ENCODE measurements around the gene PPP6R2.

PPP6R2 gene

DNA sequence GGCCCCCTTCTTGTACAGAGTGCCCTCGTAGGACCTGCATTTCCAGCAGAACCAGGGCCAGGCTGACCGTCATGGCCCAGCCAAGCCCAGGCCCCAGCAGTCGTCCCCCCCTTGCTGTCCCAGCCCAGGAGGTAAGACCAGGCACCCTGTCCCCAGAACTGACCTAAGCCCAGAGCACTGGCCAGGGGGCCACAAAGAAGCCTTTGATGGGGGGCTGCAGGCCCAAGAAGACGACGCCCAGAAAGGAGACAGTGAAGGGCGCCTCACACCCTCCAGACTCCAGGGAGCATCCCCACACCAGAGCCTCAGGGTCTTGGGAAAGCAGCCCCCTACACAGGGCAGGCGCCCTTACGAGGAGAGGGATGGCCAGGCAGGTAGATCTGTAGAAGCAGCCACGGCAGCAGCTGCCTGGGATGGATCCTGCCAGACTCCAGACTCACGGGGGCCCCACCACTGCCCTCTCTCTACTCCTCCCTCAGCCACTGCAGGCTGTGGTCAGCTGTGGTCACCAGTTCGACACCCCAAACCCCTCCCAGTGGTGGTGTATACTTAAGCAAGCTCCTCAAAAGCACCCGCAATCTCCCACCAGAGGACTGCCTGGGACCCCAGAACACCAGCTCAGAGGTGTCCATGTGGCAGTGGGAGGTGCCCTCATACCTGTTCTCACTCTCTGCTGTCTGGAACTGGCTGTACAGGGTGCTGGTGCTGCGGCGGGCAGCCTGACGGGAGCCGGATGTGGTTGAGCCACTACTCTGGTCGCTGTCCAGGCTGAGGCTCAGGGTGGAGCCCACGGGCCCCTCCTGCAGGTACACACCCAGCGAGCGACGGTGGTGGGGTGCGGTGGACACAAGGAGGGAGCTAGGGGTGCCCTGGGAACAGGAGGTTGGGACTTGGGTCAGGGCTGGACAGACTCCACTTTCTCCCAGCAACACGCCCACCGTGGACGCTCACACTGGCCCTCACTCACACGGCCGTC, 104.7 kb downstream of the PPP6R2 start:
- no peak for DNase-seq (ENCODE audit: low read depth)

DNA sequence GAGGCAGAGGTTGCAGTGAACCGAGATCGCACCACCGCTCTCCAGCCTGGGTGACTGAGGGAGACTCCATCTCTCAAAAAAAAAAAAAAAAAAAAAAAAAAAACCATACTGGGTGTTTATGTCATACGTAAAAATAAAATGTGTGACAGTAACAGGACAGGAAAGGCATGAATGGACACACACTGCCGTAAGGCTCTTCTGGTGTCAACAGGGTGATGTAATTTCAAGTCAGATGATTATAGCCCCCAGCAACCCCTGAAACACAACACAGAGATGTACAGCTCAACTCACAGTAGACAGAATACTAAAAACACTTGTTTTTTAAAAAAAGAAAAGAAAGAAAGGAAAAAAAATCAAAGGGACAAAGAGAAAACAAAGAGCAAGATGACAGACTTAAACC, 109.5 kb downstream of the PPP6R2 start:
- DNase-seq (ENCODE audit: low read depth), result no peak

DNA sequence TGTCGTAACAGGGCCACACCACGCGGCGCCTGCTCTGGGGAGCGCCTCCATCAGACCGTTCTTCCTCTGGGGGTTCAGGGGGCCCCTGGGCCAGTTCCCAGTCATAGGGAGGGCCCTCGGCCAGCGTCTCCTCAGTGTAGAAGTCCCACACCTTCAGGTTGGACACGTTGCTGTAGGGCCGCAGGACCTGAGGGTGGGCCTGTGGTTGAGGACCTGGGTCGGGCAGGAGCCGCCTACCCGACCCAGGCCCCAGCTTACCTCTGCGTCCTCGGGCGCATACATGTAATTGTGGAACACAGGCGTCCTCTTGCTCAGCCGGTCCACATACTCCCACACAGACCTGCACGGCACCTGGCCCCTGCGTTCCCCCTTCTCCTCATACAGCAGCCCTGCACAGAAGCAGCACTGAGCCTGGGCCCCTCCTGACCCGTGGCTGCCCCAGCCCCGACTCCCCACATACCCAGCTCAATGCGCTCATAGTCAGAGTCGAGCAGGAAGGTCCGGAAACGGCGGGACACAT, 111.5 kb downstream of the PPP6R2 start:
- no peak for DNase-seq (ENCODE audit: low read depth)

DNA sequence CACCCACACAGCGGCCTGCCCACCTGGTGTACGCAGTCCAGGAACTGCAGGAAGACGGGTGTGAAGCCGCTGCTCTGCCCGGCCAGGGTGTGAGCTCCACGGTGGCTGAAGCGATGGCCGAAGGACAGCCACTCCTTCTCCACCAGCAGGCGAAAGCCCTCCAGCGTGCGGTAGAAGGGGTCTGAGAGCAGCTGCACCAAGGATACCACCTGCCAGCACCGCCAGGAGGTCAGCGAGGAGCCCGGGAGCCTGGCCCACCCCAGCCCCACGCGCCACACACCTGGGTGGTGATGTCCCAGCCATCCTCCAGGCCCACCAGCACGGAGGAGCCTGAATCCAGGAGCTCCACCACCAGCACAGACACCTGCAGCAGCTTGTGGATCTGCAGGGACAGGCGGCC, 112.1 kb downstream of the PPP6R2 start:
- no peak for DNase-seq (ENCODE audit: low read depth)

DNA sequence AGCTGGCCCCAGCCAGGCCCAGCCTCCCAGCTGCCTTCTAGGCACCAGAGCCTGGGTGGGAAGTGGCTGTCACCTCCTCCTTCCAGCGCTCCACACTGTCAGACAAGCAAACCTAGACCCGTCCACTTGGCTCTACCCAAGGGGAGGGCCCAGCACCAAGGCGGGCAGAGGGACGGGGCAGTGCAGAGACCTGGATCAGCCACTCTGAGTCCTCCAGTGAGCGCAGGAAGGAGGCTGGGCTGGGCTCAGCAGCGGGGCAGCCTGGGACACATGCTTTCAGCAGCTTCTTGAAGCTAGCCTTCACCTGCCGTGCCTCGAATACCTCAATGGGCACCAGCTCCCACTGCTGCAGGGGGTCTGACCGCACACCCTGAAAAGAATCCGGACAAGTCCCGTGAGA, 112.9 kb downstream of the PPP6R2 start:
- no peak for DNase-seq (ENCODE audit: low read depth)

DNA sequence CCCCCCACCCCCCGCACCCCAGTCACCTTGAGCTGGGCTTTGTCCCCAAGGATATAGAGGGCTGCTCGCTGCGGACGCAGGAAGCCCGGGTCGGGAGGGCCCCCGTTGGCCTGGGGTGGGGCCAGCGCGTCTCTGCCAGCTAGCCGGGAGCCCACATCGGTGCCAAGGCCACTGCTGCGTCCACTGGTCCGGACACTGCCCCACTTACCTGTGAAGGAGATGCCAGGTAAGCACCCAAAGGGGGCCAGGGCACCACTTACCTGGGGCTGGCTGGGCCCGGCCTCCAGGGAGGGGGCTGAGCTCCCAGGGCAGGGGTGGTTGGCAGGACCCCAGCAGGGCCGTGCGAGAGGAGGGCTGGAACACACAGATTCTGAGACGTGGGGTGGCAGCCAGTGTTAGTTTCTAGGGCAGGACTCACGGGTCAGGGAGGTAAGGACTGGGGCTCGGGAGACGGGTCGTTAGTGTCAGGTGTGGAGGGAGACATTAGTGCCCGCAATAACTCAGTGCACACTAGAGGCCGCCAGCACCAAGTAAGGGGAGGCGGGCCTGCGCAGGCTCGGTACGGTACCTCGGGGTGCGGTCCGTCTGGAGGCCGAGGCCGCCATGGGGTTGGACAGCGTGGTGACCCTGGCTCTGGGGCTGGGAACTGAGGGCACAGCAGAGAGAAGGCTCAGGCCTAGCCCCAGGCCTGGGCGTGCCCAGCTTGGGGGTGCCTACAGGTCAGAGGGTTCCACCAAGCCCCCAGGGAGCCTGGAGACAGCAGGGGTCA, 113.5 kb downstream of the PPP6R2 start:
- DNase-seq (ENCODE audit: low read depth), result no peak

DNA sequence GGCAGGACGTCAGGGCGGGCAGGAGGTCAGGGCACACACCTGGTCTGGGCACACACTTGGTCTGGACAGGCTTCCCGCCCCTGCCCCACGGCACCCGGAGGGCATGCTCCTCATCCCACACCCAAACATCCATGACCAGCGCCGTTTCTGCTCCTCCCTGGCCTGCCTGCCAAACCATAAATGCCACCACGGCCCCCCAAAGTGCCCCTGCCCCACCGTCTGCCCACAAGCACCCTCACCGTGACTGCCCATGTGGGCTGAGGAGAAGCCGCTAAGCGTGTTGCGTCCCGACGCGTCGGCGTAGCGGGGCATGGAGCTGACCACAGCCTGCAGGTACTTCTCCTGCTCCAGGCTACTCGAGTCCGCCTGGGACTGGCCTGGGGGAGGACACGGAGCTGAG, 115.9 kb downstream of the PPP6R2 start:
- no peak for DNase-seq (ENCODE audit: low read depth)

DNA sequence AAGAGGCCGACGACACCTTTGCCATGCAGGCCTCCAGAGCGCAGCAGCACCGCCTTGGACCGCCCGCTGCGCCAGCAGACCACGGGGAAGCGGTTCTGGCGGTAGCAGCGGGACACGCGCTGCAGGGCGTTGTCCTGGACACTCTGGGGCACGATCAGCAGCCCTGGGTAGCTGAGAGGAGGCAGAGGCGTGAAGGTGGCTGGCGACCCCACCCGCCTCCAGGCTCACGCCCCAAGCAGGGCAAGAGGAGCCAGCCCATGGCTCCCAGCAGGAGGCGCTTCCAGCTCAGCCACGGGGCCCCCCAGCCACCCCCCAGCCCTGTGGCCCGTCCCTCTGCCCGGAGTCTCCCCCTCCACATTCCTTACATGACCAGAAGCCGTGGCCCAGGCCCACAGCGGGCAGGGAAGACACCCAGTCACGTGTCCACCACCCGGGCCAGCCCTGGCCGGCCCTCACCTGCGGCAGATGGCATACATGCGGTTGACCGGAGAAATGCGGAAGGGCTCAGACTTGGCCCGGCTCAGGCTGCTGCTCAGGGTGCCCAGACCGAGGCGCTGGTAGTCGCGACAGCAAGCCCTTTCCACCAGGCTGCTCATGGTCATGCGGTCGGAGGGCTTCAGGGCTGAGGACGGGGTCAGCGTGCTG, 116.5 kb downstream of the PPP6R2 start:
- DNase-seq (ENCODE audit: low read depth), result no peak

DNA sequence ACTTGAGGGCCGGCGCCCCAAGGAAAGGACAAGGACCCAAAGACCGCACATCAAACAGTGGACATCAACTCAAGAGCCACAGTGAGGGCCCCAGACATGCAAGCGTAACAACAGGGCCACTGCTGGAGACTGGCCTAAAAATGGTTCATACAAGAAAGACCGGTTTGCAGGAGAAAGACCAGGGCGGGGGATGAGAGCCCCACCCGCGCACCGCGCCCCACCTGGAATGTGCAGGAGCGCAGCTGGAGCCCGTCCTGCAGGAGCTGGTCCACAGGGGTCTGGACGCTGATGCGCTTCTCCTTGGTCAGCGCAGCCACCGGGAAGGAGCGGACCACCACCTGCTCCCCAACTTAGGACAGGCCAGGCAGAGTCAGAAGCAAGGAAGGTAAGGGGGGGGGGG, 117.8 kb downstream of the PPP6R2 start:
- DNase-seq (ENCODE audit: low read depth), result no peak

DNA sequence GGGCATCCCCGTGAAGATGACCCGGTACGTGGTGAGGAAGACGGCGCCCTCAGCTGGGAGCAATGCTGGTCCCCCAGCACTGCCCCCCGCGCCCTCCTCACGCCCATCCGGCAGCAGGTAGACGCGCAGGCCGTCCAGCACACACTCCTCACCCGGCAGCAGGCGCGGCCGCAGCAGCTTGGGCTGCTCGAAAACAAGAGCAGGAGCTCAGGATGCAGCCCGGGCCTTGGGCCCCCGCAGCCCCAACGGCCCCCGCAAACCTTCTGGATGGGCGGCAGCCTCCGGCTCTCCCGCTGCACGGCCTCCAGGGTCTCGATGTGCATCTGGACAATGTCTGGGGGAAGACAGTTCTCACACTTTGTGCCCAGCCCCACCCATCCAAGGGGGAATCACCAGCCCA, 118.4 kb downstream of the PPP6R2 start:
- DNase-seq (ENCODE audit: low read depth), result no peak

DNA sequence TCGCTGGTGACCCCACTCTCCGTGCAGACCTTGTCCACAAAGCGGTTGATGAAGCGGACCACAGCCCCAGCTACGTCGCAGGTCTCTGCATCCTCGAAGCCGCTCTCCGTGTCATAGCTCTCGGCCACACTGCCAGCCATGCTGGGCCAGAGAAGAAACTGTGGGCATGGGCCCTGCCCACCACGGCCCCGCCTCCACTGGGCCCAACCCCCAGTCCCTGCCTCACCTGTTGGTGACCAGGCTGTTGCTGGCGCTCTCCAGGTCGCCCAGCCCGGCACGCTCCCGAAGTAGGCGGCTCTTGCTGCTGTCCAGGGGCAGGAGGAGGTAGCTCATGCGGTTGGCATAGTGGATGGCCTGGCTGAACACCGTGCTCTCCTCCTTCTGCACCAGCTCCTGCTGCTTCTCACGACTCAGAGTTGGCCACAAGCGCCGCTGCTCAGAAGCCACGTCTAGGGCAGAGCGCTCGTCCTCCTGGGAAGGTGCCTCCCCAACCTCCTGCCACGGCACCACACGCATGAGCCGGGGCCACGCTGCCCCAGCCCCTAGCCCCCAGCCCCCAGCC, 118.9 kb downstream of the PPP6R2 start:
- DNase-seq (ENCODE audit: low read depth), result no peak

DNA sequence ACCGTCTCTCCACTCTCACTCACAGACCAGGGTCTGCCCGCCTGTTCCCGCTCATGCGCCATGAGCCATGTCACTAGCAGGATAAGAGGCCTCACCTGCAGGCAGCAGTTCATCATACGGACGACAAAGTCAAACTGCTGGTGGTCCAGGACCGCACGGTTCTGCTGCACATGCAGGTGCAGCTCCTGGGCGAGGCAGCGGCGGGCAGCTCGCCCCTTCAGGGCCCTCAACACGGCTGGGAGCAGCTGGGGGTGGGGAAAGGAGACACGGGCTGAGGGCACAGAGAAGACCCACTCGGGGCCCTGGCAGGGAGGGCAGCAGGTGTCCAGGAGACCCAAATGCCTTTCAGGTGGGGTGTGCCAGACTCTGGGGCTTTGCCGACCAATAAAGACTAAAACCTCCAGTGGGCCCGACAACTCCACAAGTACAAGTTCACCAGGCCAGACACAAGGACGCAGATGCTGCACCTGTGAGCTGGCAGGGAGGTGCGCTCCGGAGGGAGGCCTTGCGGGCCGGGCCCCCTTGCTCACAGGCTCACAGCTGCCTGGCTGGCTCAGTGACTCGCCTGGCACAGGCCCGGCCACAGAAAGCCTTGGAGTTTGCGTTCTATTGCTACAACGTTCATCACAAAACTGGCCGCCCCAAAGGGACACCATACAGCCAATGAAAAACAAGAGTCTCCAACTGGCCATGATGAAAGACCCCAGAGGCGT, 120.2 kb downstream of the PPP6R2 start:
- no peak for DNase-seq (ENCODE audit: low read depth)

DNA sequence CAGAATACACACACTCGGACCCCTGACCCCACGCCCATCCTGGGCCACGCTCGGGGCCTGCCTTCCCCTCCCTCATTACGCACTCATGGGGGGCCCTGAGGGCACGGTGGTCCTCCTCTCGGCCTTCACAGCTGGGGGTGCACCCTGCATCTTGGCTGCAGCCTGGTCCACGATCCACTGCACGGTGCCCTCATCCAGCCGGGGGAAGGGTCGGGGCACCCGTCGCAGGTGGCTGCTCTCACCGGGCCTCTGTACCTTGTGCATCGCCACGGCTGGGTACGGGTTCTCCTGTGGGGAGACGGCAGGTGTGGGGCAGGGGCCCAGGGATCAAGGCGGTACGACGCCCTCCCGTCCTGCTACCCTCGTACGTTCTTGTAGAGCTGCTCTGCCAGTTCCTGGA, 121.3 kb downstream of the PPP6R2 start:
- no peak for DNase-seq (ENCODE audit: low read depth)

DNA sequence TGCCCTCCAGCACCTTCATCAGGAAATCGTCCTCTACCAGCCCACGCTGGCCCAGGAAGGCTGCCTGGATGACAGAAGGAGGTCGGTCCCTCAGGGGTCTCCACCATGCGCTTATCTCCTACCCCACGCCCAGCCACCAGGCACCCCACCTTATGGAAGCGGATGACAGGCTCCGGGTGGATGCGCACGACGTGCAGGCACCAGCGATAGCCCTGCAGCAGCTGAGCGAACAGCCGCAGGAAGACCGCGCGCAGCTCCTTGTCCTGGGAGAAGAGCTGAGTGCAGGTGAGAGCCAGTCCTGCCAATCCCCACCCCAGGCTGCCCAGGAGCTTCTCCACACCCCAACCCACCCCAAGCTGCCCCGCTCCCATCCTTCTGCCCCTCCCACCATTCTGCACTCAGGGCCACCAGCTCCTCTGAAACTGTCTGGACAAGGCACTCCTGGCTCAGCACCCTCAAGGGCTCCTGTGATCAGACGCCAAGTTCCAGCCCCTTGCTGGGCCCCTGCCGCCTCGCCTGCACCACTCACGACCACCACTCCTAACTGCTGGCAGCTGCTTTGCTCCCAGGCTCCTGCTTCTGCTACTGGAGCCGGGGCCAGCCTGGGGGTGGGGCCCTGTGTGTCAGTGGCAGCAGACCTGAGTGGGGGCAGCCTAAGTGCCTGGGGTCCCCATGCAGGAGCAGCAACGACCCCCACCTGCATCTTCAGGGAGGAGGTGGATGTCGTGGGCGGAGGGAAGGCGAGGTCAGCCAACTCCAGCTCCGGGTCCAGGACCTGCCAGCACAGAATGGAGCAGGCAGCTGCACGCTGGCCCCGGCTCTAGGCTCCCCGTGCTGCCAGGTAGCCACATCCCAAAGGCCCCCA, 122.2 kb downstream of the PPP6R2 start:
- no peak for DNase-seq (ENCODE audit: low read depth)

DNA sequence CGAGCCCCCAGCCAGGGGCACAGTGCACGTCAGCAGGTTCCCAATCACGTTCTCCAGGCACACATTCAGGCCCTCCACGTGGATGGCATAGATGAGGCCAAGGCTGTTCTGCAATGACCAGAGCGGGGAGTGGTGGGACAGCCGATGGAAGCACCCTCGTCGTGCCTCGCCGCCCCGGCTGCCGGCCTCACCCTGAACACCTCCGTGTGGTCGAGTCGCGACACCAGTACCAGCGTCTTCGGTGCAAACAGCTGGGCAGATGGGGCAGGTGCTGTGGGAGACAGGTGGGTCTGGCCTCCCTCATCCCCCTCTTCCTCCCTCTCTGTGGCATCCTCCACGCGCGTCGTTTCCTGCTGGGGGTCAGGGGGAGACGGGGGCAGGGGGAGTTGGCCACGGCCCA, 124.2 kb downstream of the PPP6R2 start:
- DNase-seq (ENCODE audit: low read depth), result no peak

DNA sequence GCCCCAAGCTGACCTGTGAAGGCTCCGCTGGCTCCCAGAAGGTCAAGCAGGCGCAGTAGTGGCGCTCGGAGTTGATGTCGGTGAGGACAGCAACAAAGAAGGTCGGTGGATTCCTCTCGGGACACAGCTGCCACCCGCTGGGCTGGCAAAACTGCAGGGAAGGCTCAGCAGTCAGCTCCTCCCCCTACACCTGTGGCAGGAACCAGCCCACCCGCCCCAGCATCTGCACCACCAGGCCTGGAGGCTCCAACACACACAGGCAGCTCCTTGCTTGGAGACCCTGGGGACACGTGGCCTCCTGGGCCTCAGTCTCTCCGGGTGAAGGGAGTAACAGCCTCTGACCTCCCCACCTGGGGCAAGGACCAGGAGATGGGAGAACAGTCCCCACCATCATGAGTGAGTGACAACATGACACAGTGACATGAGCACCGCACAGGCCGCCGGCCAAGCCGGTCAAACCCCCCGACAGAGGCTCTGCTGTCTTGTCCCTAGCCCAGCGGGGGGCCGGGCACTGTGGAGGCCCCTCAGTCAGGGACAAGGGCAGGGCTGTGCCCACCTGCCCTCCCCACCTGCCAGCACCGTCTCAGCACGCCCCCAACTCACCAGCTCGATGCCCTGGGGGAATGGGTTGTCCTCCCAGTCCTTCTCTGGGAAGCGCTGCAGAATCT, 124.8 kb downstream of the PPP6R2 start:
- no peak for DNase-seq (ENCODE audit: low read depth)

DNA sequence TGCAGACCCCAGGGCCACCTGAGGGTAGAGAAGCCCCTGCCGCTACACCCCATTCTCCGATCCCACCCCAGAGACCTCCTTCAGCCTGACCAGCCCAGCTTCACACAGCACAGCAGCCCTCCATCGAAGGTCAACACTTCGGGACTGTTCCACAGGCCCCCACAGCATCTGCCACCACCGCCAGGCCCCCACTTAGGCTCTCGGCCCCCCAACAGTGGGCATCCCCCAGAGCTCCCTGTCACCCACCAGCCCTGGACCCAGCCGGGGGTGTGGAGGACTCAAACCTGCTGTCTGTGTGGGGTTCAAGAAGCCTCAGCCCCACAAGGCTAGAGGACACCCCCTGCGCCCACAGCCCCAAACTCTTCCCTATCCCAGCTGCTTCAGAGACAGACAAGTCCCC, 125.5 kb downstream of the PPP6R2 start:
- no peak for DNase-seq (ENCODE audit: low read depth)

DNA sequence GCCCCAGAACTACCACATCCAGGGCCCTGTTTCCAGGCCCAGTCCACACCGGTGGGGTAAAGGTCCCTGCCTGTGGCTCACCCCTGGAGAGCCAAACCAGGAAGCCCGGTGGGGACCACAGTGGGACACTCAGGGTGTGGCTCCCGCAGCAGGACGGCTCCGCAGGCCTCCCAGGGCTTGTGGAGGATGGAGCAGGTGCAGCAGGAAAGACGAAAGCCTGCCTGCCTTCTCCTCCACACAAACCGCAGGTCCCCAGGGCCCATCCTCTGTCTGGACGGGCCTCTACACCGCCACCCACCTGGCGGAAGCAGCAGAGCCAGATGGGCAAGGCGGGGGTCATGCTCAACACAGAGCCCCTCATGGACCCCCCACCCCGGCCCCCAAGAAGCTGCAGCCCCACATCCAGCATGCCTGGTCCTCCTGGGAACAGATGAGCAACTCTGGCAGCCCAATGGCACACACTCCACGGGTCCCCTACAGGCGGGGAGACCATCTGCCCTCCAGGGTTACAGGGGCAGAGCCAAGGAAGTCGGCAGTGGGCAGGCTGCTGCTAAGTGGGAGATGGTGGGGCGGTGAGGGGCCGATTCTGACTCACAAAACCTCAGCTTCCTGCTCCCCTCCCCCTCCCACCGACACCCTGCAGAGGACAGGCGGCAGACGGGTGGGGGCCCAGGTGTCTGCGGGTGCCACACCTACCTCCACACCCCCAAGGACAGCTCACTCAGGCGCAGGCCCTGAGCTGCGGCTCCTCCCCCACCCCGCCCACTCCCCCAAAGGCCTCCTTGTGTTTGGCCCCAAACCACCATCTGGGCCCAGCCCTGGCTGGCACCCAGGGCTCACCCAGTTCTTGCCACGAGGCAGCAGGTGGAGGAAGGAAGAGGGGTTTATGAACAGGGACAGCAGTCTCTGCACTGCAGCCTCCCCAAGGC, 126.5 kb downstream of the PPP6R2 start:
- peak; percentile 56 for DNase-seq (ENCODE audit: low read depth)

DNA sequence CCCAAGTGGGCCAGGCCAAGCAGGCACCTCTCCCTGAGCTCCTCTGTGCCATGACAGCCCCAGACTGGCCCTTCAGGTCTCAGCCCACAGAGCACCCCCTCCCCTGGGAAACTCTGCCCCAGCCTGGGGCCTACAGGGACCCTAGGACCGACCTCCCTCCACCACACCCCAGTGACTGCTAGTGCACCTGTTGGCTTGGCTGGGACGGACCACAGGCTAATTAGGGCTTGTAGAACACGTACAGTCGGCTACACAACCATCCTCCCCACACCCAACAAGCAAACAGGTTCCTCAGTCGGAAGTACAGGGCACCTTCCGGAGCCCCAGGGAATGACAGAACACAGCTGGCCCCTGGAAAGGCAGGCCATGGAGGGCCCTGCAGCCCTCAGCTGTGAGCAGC, 127.4 kb downstream of the PPP6R2 start:
- DNase-seq (ENCODE audit: low read depth), result no peak

Measured in CMK (cell line).